Liver (tissue), 9 donors: ENCODE data around the gene MAN1C1. TPM values are rescaled to one million over a fixed set of nuclear protein-coding genes. Genes with fewer than 3 reads are reported as not detected.
A peak's percentile ranks its signal among the peaks of the same experiment; 100 is the strongest.

Experiments
- DNase-seq: peaks from one replicate; pipeline ENCODE4 v3.0.0-alpha.2; 2017; ENCODE audit warnings: low spot score
- H3K27ac ChIP-seq, 2 donors: one replicate each; pipeline ENCODE4 v1.7.0; 2013; ENCODE audit warnings: inconsistent platforms in 2 of 2, low read length in 2 of 2, control low read depth in 1 of 2, low read depth in 1 of 2, mild to moderate bottlenecking in 1 of 2
- H3K27me3 ChIP-seq, 4 donors: one replicate each; pipeline versions ENCODE4 v1.6.1 to v1.7.0; 2013; ENCODE audit warnings: low read length in 3 of 4, inconsistent platforms in 1 of 4, mild to moderate bottlenecking in 1 of 4, moderate library complexity in 1 of 4; ENCODE audit not compliant: control insufficient read depth in 4 of 4, insufficient read depth in 4 of 4
- H3K36me3 ChIP-seq, 4 donors: one replicate each; pipeline versions ENCODE4 v1.6.1 to v1.7.0; 2013; ENCODE audit warnings: low read length in 3 of 4, mild to moderate bottlenecking in 3 of 4, low read depth in 1 of 4, moderate library complexity in 1 of 4; ENCODE audit not compliant: control insufficient read depth in 4 of 4, insufficient read depth in 3 of 4
- H3K4me1 ChIP-seq, 4 donors: one replicate each; pipeline versions ENCODE4 v1.6.1 to v1.7.0; 2013; ENCODE audit warnings: low read length in 3 of 4, mild to moderate bottlenecking in 3 of 4, moderate library complexity in 1 of 4; ENCODE audit not compliant: control insufficient read depth in 4 of 4, insufficient read depth in 4 of 4
- H3K4me3 ChIP-seq, 3 donors: one replicate each; pipeline versions ENCODE4 v1.6.1 to v1.7.0; 2013; ENCODE audit warnings: low read length in 3 of 3, control low read depth in 1 of 3, low read depth in 1 of 3, mild to moderate bottlenecking in 1 of 3
- H3K9ac ChIP-seq, 2 donors: one replicate each; pipeline ENCODE4 v1.7.0; 2013; ENCODE audit warnings: low read length in 2 of 2, mild to moderate bottlenecking in 2 of 2, moderate library complexity in 2 of 2, control low read depth in 1 of 2, low read depth in 1 of 2
- H3K9me3 ChIP-seq, 4 donors: one replicate each; pipeline versions ENCODE4 v1.6.1 to v1.7.0; 2013; ENCODE audit warnings: low read length in 3 of 4; ENCODE audit not compliant: control insufficient read depth in 4 of 4
- ATF3 ChIP-seq: IDR thresholded peaks from 2 replicates; pipeline ENCODE4 v1.6.1; 2016; ENCODE audit warnings: antibody characterized with exemption
- CTCF ChIP-seq: fragments of 150-350 bp; IDR thresholded peaks from 2 replicates; pipeline ENCODE4 v1.5.1; 2017; ENCODE audit warnings: improper control_type of control experiment, low read depth, low read length; ENCODE audit not compliant: missing input control
- EGR1 ChIP-seq, 2 donors: IDR thresholded peaks; 2 replicates each; pipeline ENCODE4 v1.6.1; 2016 to 2018; ENCODE audit warnings: antibody characterized with exemption in 2 of 2, low read depth in 2 of 2
- FOXA2 ChIP-seq: IDR thresholded peaks from 2 replicates; pipeline ENCODE4 v1.6.1; 2016; ENCODE audit warnings: antibody characterized with exemption
- JUND ChIP-seq, 2 donors: IDR thresholded peaks; 2 replicates each; pipeline ENCODE4 v1.6.1; 2016; ENCODE audit warnings: antibody characterized with exemption in 2 of 2
- NR2F2 ChIP-seq: IDR thresholded peaks from 2 replicates; pipeline ENCODE4 v1.6.1; 2016; ENCODE audit warnings: antibody characterized with exemption
- RAD21 ChIP-seq, 2 donors: IDR thresholded peaks; 2 replicates each; pipeline ENCODE4 v1.6.1; 2016; ENCODE audit warnings: antibody characterized with exemption in 2 of 2, mild to moderate bottlenecking in 2 of 2
- RXRA ChIP-seq, 2 donors: IDR thresholded peaks; 2 replicates each; pipeline ENCODE4 v1.6.1; 2017 to 2018; ENCODE audit warnings: antibody characterized with exemption in 2 of 2, mild to moderate bottlenecking in 1 of 2
- SP1 ChIP-seq: IDR thresholded peaks from 2 replicates; pipeline ENCODE4 v1.6.1; 2018; ENCODE audit warnings: antibody characterized with exemption, mild to moderate bottlenecking
- TAF1 ChIP-seq: conservative IDR thresholded peaks from 2 replicates; pipeline ENCODE4 v1.6.1; 2016; ENCODE audit warnings: antibody characterized with exemption, mild to moderate bottlenecking
- ZBTB33 ChIP-seq: IDR thresholded peaks from 2 replicates; pipeline ENCODE4 v1.6.1; 2016; ENCODE audit warnings: antibody characterized with exemption
- WGBS: extraction: QIAGEN DNeasy Blood & Tissue Kit; methylation state at CpG from one replicate; pipeline ENCODE4 v1.1.7; 2013; 5-methylcytosine and 5-hydroxymethylcytosine counted together
- polyA plus RNA-seq, 2 donors: library from polyadenylated mRNA; stranded (reverse) in 1 of 2; unstranded in 1 of 2; fragments of 200-250 nt in 1 of 2; fragments of >200 nt in 1 of 2; fragmentation: Nextera tagmentation in 1 of 2; extraction: Ambion mirVana in 1 of 2; gene quantifications; one replicate each; pipeline versions ENCODE4 v1.2.1 to v1.2.3, GENCODE V29; 2013 to 2015
- total RNA-seq, 2 donors: library from RNA; depleted of rRNA; stranded (reverse); fragments of >200 nt; gene quantifications; one replicate each; pipeline ENCODE4 v1.2.3, GENCODE V29; 2014
- donor health status: healthy.
- donor health status: healthy.
- donor health status: healthy.
- donor health status: healthy.
- donor health status: healthy.

Gene MAN1C1
- total and polyA plus RNA-seq, 4 donors: 6.3 to 16.0 (median 8.1) TPM

- Histone ChIP-seq H3K4me1 (peaks cover 0 to 18% (median 9%) of the 10 kb centered on the region in 4 donors), H3K4me3 (no peak overlapping the region), H3K9ac (no peak overlapping the region), H3K9me3 (no peaks in the 10 kb centered on the region), H3K27me3 (no peaks in the 10 kb centered on the region), H3K36me3 (peaks cover 0 to 16% (median 4%) of the 10 kb centered on the region in 4 donors), H3K27ac (no peak overlapping the region)
- WGBS: 82% methylated on average over 10 of the region's 10 CpGs
- TF ChIP-seq EGR1 (IDR thresholded peaks at IDR 0.05; ENCODE audit: low read depth in 2 of 2) (no peak), RAD21 (IDR thresholded peaks at IDR 0.05) (no peak), TAF1 (no peak), JUND (IDR thresholded peaks at IDR 0.05) (no peak), ATF3 (no peak), FOXA2 (no peak), ZBTB33 (no peak)
- no peak for DNase-seq
These were observed 187.8 kb downstream of the MAN1C1 start for GRCh38 chr1:25804244-25804963.

GRCh38 chr1:25804964-25805862 is 188.6 kb downstream of the MAN1C1 start:
- TF ChIP-seq EGR1 (IDR thresholded peaks at IDR 0.05; ENCODE audit: low read depth in 2 of 2) (no peak), RXRA (IDR thresholded peaks at IDR 0.05) (no peak), SP1 (no peak), CTCF (no peak)
- Histone ChIP-seq H3K9ac (no peak overlapping the region), H3K36me3 (peaks cover 0 to 16% (median 4%) of the 10 kb centered on the region in 4 donors), H3K4me1 (peaks cover 0 to 13% (median 8%) of the 10 kb centered on the region in 4 donors), H3K27ac (no peak overlapping the region), H3K9me3 (no peaks in the 10 kb centered on the region), H3K4me3 (no peak overlapping the region), H3K27me3 (no peaks in the 10 kb centered on the region)
- 89% methylated on average over 15 of the region's 15 CpGs for WGBS
- no peak for DNase-seq

- no peaks in the 10 kb centered on the region for H3K9me3 ChIP-seq
- H3K36me3 ChIP-seq: peaks cover 0 to 16% (median 4%) of the 10 kb centered on the region in 4 donors
- 63% methylated on average over 3 of the region's 3 CpGs for WGBS
- H3K9ac ChIP-seq: no peak overlapping the region
- no peak for DNase-seq
- TF ChIP-seq TAF1: no peak
- no peak for TF ChIP-seq CTCF
- TF ChIP-seq NR2F2: peak; percentile 66
- peak; percentile 14 for TF ChIP-seq SP1
- H3K4me1 ChIP-seq: peaks cover 0 to 9% (median 4%) of the 10 kb centered on the region in 4 donors
- no peak overlapping the region for H3K4me3 ChIP-seq
- H3K27me3 ChIP-seq: no peaks in the 10 kb centered on the region
- no peak overlapping the region for H3K27ac ChIP-seq
These were observed 189.3 kb downstream of the MAN1C1 start for GRCh38 chr1:25805863-25806225.
